ENCODE data around the gene GCAT.

GCAT gene

GRCh38 chr22:37807410-37808293 is at the start of gene GCAT:
GCAT (plus strand) TSS chr22:37807934; CDS start chr22:37807968, 34 bp downstream.
- peak; percentile 95 for ATAC-seq
- Mint-ChIP-seq H3K4me3 (peak within 1 kb of the TSS; percentile 60), H3K4me1 (peaks cover 50% of the 10 kb centered on the region), H3K27ac (no peak within 1 kb of the TSS), H3K36me3 (no peaks in the 10 kb centered on the region), H3K27me3 (peaks cover 81% of the 10 kb centered on the region), H3K9me3 (no peaks in the 10 kb centered on the region)

GRCh38 chr22:37758694-37759093 is 49.0 kb upstream of the GCAT start:
- ATAC-seq: no peak
- Mint-ChIP-seq H3K27me3 (no peaks in the 10 kb centered on the region), H3K27ac (no peak overlapping the region), H3K4me3 (no peak overlapping the region), H3K36me3 (peaks cover 54% of the 10 kb centered on the region), H3K4me1 (peaks cover under 1% of the 10 kb centered on the region), H3K9me3 (no peaks in the 10 kb centered on the region)

GRCh38 chr22:37759281-37759680 is 48.5 kb upstream of the GCAT start:
- no peaks in the 10 kb centered on the region for H3K27me3 Mint-ChIP-seq
- no peak overlapping the region for H3K27ac Mint-ChIP-seq
- no peak overlapping the region for H3K4me3 Mint-ChIP-seq
- H3K4me1 Mint-ChIP-seq: peaks cover 6% of the 10 kb centered on the region
- H3K36me3 Mint-ChIP-seq: peaks cover 60% of the 10 kb centered on the region
- no peaks in the 10 kb centered on the region for H3K9me3 Mint-ChIP-seq
- no peak for ATAC-seq

- Mint-ChIP-seq H3K27me3 (no peaks in the 10 kb centered on the region), H3K9me3 (no peaks in the 10 kb centered on the region), H3K36me3 (peaks cover 64% of the 10 kb centered on the region), H3K4me3 (no peak overlapping the region), H3K4me1 (peaks cover 12% of the 10 kb centered on the region), H3K27ac (no peak overlapping the region)
- ATAC-seq: no peak
Measured at GRCh38 chr22:37760152-37760551, 47.6 kb upstream of the GCAT start.

GRCh38 chr22:37762389-37762836 is 45.3 kb upstream of the GCAT start:
- Mint-ChIP-seq H3K36me3 (peaks cover 54% of the 10 kb centered on the region), H3K27ac (no peak overlapping the region), H3K4me3 (no peak overlapping the region), H3K9me3 (no peaks in the 10 kb centered on the region), H3K4me1 (peaks cover 12% of the 10 kb centered on the region), H3K27me3 (no peaks in the 10 kb centered on the region)
- no peak for ATAC-seq

- Mint-ChIP-seq H3K4me1 (peaks cover 12% of the 10 kb centered on the region), H3K27me3 (no peaks in the 10 kb centered on the region), H3K27ac (no peak overlapping the region), H3K9me3 (no peaks in the 10 kb centered on the region), H3K36me3 (peaks cover 49% of the 10 kb centered on the region), H3K4me3 (no peak overlapping the region)
- ATAC-seq: no peak
Measured at GRCh38 chr22:37763012-37763411, 44.7 kb upstream of the GCAT start.

- no peak for ATAC-seq
- Mint-ChIP-seq H3K4me1 (peaks cover 12% of the 10 kb centered on the region), H3K36me3 (peaks cover 42% of the 10 kb centered on the region), H3K27ac (no peak overlapping the region), H3K4me3 (no peak overlapping the region), H3K9me3 (no peaks in the 10 kb centered on the region), H3K27me3 (no peaks in the 10 kb centered on the region)
Measured at GRCh38 chr22:37763652-37764051, 44.1 kb upstream of the GCAT start.

GRCh38 chr22:37764622-37765021 is 43.1 kb upstream of the GCAT start:
- H3K27me3 Mint-ChIP-seq: no peaks in the 10 kb centered on the region
- peak overlapping the region; percentile 48 for H3K27ac Mint-ChIP-seq
- no peaks in the 10 kb centered on the region for H3K9me3 Mint-ChIP-seq
- H3K36me3 Mint-ChIP-seq: peaks cover 33% of the 10 kb centered on the region
- H3K4me3 Mint-ChIP-seq: no peak overlapping the region
- H3K4me1 Mint-ChIP-seq: peaks cover 12% of the 10 kb centered on the region
- ATAC-seq: no peak

GRCh38 chr22:37765498-37765897 is 42.2 kb upstream of the GCAT start:
- H3K36me3 Mint-ChIP-seq: peaks cover 26% of the 10 kb centered on the region
- ATAC-seq: no peak
- H3K4me3 Mint-ChIP-seq: no peak overlapping the region

GRCh38 chr22:37765953-37766576 is 41.7 kb upstream of the GCAT start:
- peaks cover 27% of the 10 kb centered on the region for H3K36me3 Mint-ChIP-seq
- no peak overlapping the region for H3K4me3 Mint-ChIP-seq
- H3K27ac Mint-ChIP-seq: no peak overlapping the region
- no peaks in the 10 kb centered on the region for H3K27me3 Mint-ChIP-seq
- H3K4me1 Mint-ChIP-seq: peaks cover 12% of the 10 kb centered on the region
- H3K9me3 Mint-ChIP-seq: no peaks in the 10 kb centered on the region
- no peak for ATAC-seq

More at GRCh38 chr22:37765498-37765897, 42.2 kb upstream of the GCAT start:
- no peaks in the 10 kb centered on the region for H3K27me3 Mint-ChIP-seq
- H3K9me3 Mint-ChIP-seq: no peaks in the 10 kb centered on the region
- peaks cover 12% of the 10 kb centered on the region for H3K4me1 Mint-ChIP-seq
- no peak overlapping the region for H3K27ac Mint-ChIP-seq

GRCh38 chr22:37768273-37768672 is 39.5 kb upstream of the GCAT start:
- no peaks in the 10 kb centered on the region for H3K27me3 Mint-ChIP-seq

GRCh38 chr22:37769056-37769455 is 38.7 kb upstream of the GCAT start:
- Mint-ChIP-seq H3K9me3 (no peaks in the 10 kb centered on the region), H3K36me3 (peaks cover 34% of the 10 kb centered on the region), H3K27me3 (no peaks in the 10 kb centered on the region), H3K27ac (no peak overlapping the region), H3K4me3 (no peak overlapping the region), H3K4me1 (peaks cover 8% of the 10 kb centered on the region)
- ATAC-seq: no peak

More at GRCh38 chr22:37768273-37768672, 39.5 kb upstream of the GCAT start:
- no peaks in the 10 kb centered on the region for H3K9me3 Mint-ChIP-seq
- H3K4me3 Mint-ChIP-seq: no peak overlapping the region
- peaks cover 12% of the 10 kb centered on the region for H3K4me1 Mint-ChIP-seq
- no peak overlapping the region for H3K27ac Mint-ChIP-seq
- H3K36me3 Mint-ChIP-seq: peaks cover 32% of the 10 kb centered on the region
- no peak for ATAC-seq

GRCh38 chr22:37771081-37771480 is 36.7 kb upstream of the GCAT start:
- no peaks in the 10 kb centered on the region for H3K9me3 Mint-ChIP-seq
- H3K36me3 Mint-ChIP-seq: peaks cover 24% of the 10 kb centered on the region
- no peak overlapping the region for H3K27ac Mint-ChIP-seq
- ATAC-seq: no peak
- no peaks in the 10 kb centered on the region for H3K4me1 Mint-ChIP-seq
- H3K4me3 Mint-ChIP-seq: no peak overlapping the region
- H3K27me3 Mint-ChIP-seq: no peaks in the 10 kb centered on the region

GRCh38 chr22:37771702-37772427 is 35.9 kb upstream of the GCAT start:
- H3K36me3 Mint-ChIP-seq: peaks cover 24% of the 10 kb centered on the region
- no peak overlapping the region for H3K4me3 Mint-ChIP-seq
- H3K27me3 Mint-ChIP-seq: no peaks in the 10 kb centered on the region
- peaks cover 7% of the 10 kb centered on the region for H3K4me1 Mint-ChIP-seq
- H3K27ac Mint-ChIP-seq: no peak overlapping the region
- no peak for ATAC-seq
- no peaks in the 10 kb centered on the region for H3K9me3 Mint-ChIP-seq

- Mint-ChIP-seq H3K4me3 (no peak overlapping the region), H3K4me1 (peaks cover 18% of the 10 kb centered on the region), H3K9me3 (no peaks in the 10 kb centered on the region), H3K27me3 (peaks cover 7% of the 10 kb centered on the region), H3K36me3 (peaks cover 24% of the 10 kb centered on the region), H3K27ac (no peak overlapping the region)
- ATAC-seq: no peak
Measured at GRCh38 chr22:37774728-37775127, 33.0 kb upstream of the GCAT start.
